H1 (cell line): ENCODE results near the gene SLC6A8. TPM values are rescaled to one million over a fixed set of nuclear protein-coding genes. Genes with fewer than 3 reads are reported as not detected.

Experiments used
- CTCF ChIA-PET: fragments of 300-600 bp; sonication (Branson Sonifier 250); formaldehyde crosslinking; loops from one replicate; lab custom pipeline; 2021; ENCODE audit not compliant: partially characterized antibody; lab: Charles Lee
- POLR2A ChIA-PET: fragments of 300-600 bp; sonication (Branson Sonifier 250); formaldehyde crosslinking; loops from one replicate; lab custom pipeline; 2021; ENCODE audit warnings: inconsistent platforms; ENCODE audit not compliant: partially characterized antibody; lab: Charles Lee
- DNase-seq, 2 experiments: peaks; one replicate each; pipeline versions ENCODE4 v3.0.0 to v3.0.0-alpha.2; 2010 to 2022; ENCODE audit warnings: low spot score in 2 of 2, low read depth in 1 of 2, mixed read lengths in 1 of 2
- FAIRE-seq: peaks from 2 replicates; lab custom pipeline; 2011; peaks lifted over from hg19 to GRCh38; lab: Jason Lieb, UNC
- H2AFZ ChIP-seq: 2 replicates; pipeline ENCODE4 v1.8.1; 2012; ENCODE audit warnings: low read length, inconsistent platforms
- H2AK5ac ChIP-seq: 2 replicates; pipeline ENCODE4 v1.6.1; 2013; ENCODE audit warnings: low read depth, low read length
- H2BK120ac ChIP-seq: replicated peaks from 2 replicates; pipeline ENCODE3; 2013; ENCODE audit warnings: low read depth, low read length, inconsistent platforms
- H2BK12ac ChIP-seq: 2 replicates; pipeline ENCODE4 v1.6.1; 2013; ENCODE audit warnings: low read depth, low read length
- H2BK15ac ChIP-seq: 2 replicates; pipeline ENCODE4 v1.6.1; 2013; ENCODE audit warnings: low read length
- H2BK20ac ChIP-seq: 2 replicates; pipeline ENCODE4 v1.6.1; 2013; ENCODE audit warnings: low read length
- H2BK5ac ChIP-seq: 2 replicates; pipeline ENCODE4 v1.6.1; 2013; ENCODE audit warnings: low read depth, low read length
- H3K14ac ChIP-seq: 2 replicates; pipeline ENCODE4 v1.6.1; 2013; ENCODE audit warnings: inconsistent platforms; ENCODE audit not compliant: insufficient read length
- H3K18ac ChIP-seq: 2 replicates; pipeline ENCODE4 v1.6.1; 2013; ENCODE audit warnings: low read length; ENCODE audit errors: extremely low read depth
- H3K23ac ChIP-seq: 2 replicates; pipeline ENCODE4 v1.6.1; 2013; ENCODE audit warnings: inconsistent platforms; ENCODE audit not compliant: insufficient read length
- H3K23me2 ChIP-seq: 2 replicates; pipeline ENCODE4 v1.6.1; 2013; ENCODE audit warnings: low read depth, low read length
- H3K27ac ChIP-seq: 2 replicates; pipeline ENCODE4 v1.6.1; 2011; ENCODE audit warnings: low read depth, low read length, inconsistent platforms
- H3K27me3 ChIP-seq, 4 experiments: replicated peaks in 1 of 4; 1 replicate in 1 of 4; 2 replicates in 3 of 4; pipeline versions ENCODE4 v1.6.1 to v1.8.1; 2011 to 2013; ENCODE audit warnings: low read length in 3 of 4, mild to moderate bottlenecking in 3 of 4, inconsistent platforms in 2 of 4, mixed read lengths in 2 of 4, moderate library complexity in 1 of 4; ENCODE audit not compliant: control insufficient read depth in 3 of 4, insufficient read depth in 3 of 4; ENCODE audit errors: extremely low read depth in 1 of 4
- H3K36me3 ChIP-seq, 4 experiments: 2 replicates each; pipeline versions ENCODE4 v1.6.1 to v1.8.1; 2011 to 2013; ENCODE audit warnings: mild to moderate bottlenecking in 4 of 4, low read length in 3 of 4, moderate library complexity in 2 of 4, control low read depth in 1 of 4, inconsistent platforms in 1 of 4; ENCODE audit not compliant: insufficient read depth in 4 of 4, control insufficient read depth in 2 of 4
- H3K4ac ChIP-seq: replicated peaks from 2 replicates; pipeline ENCODE3; 2013; ENCODE audit warnings: low read length, low read depth, mixed read lengths, inconsistent platforms; ENCODE audit not compliant: insufficient read length
- H3K4me1 ChIP-seq, 4 experiments: replicated peaks in 1 of 4; 1 replicate in 1 of 4; 2 replicates in 3 of 4; pipeline versions ENCODE4 v1.6.1 to v1.8.1; 2011 to 2013; ENCODE audit warnings: low read length in 3 of 4, inconsistent platforms in 2 of 4, mixed read lengths in 1 of 4; ENCODE audit not compliant: insufficient read depth in 4 of 4, control insufficient read depth in 3 of 4
- H3K4me2 ChIP-seq, 2 experiments: 2 replicates each; pipeline versions ENCODE4 v1.6.1 to v1.8.1; 2011 to 2013; ENCODE audit warnings: low read depth in 2 of 2, low read length in 2 of 2, control low read depth in 1 of 2, inconsistent platforms in 1 of 2, mild to moderate bottlenecking in 1 of 2; ENCODE audit not compliant: insufficient read depth in 1 of 2
- H3K4me3 ChIP-seq, 4 experiments: fragments of 200-600, 300-600 bp in 1 of 4; sonication (generic), shearing (Covaris generic), sonication (Bioruptor Twin) in 1 of 4; 2 replicates each; pipeline versions ENCODE4 v1.5.1 to v1.8.1; 2011 to 2016; ENCODE audit warnings: low read length in 4 of 4, low read depth in 3 of 4, control low read depth in 2 of 4, inconsistent platforms in 2 of 4, mild to moderate bottlenecking in 2 of 4, mixed read lengths in 1 of 4, moderate library complexity in 1 of 4; ENCODE audit not compliant: insufficient read depth in 2 of 4; ENCODE audit errors: extremely low read depth in 1 of 4
- H3K56ac ChIP-seq: replicated peaks from 2 replicates; pipeline ENCODE3; 2013; ENCODE audit warnings: low read depth, mild to moderate bottlenecking, mixed read lengths, low read length, inconsistent platforms; ENCODE audit not compliant: insufficient read length
- H3K79me1 ChIP-seq: 2 replicates; pipeline ENCODE4 v1.6.1; 2013; ENCODE audit warnings: low read depth, low read length, control low read depth
- H3K79me2 ChIP-seq, 2 experiments: 2 replicates each; pipeline versions ENCODE4 v1.6.1 to v1.8.1; 2012 to 2013; ENCODE audit warnings: low read length in 2 of 2, mild to moderate bottlenecking in 2 of 2, inconsistent platforms in 1 of 2; ENCODE audit not compliant: insufficient read depth in 2 of 2, control insufficient read depth in 1 of 2
- H3K9ac ChIP-seq, 4 experiments: replicated peaks in 1 of 4; 1 replicate in 1 of 4; 2 replicates in 3 of 4; pipeline versions ENCODE4 v1.6.1 to v1.8.1; 2011 to 2013; ENCODE audit warnings: low read depth in 3 of 4, low read length in 3 of 4, control low read depth in 2 of 4, mild to moderate bottlenecking in 2 of 4, moderate library complexity in 2 of 4, inconsistent platforms in 1 of 4; ENCODE audit errors: extremely low read depth in 1 of 4
- H3K9me3 ChIP-seq, 2 experiments: 2 replicates each; pipeline versions ENCODE4 v1.6.1 to v1.8.1; 2012 to 2013; ENCODE audit warnings: mild to moderate bottlenecking in 2 of 2, moderate library complexity in 2 of 2, control low read depth in 1 of 2, inconsistent platforms in 1 of 2, low read depth in 1 of 2, low read length in 1 of 2, mixed read lengths in 1 of 2; ENCODE audit not compliant: insufficient read depth in 2 of 2
- H4K20me1 ChIP-seq, 2 experiments: replicated peaks in 1 of 2; 2 replicates each; pipeline versions ENCODE3 to v1.8.1; 2011 to 2013; ENCODE audit warnings: inconsistent platforms in 2 of 2, low read length in 2 of 2, mild to moderate bottlenecking in 1 of 2; ENCODE audit not compliant: insufficient read depth in 2 of 2, control insufficient read depth in 1 of 2
- H4K5ac ChIP-seq: 2 replicates; pipeline ENCODE4 v1.6.1; 2013; ENCODE audit warnings: low read length, low read depth, mixed read lengths, inconsistent platforms; ENCODE audit not compliant: insufficient read length
- H4K8ac ChIP-seq: 2 replicates; pipeline ENCODE4 v1.8.0; 2013; ENCODE audit warnings: mild to moderate bottlenecking, moderate library complexity, low read length, inconsistent platforms; ENCODE audit not compliant: insufficient read depth; ENCODE audit errors: extremely low read depth
- H4K91ac ChIP-seq: replicated peaks from 2 replicates; pipeline ENCODE3; 2013; ENCODE audit warnings: low read length, mixed read lengths, inconsistent platforms; ENCODE audit not compliant: insufficient read length
- BCL11A ChIP-seq, 2 experiments: IDR thresholded peaks; one replicate each; pipeline ENCODE4 v1.6.1; 2011; ENCODE audit warnings: low read depth in 2 of 2, low read length in 2 of 2, mild to moderate bottlenecking in 2 of 2
- CTBP2 ChIP-seq: IDR thresholded peaks from 2 replicates; pipeline ENCODE4 v1.7.0; 2011; ENCODE audit warnings: borderline replicate concordance, mild to moderate bottlenecking, moderate library complexity, mixed read lengths, low read length; ENCODE audit not compliant: insufficient read depth, insufficient read length
- CTCF ChIP-seq, 3 experiments: IDR thresholded peaks; 1 replicate in 2 of 3; 2 replicates in 1 of 3; pipeline versions ENCODE4 v1.5.1 to v1.6.1; 2011; ENCODE audit warnings: low read length in 3 of 3, mild to moderate bottlenecking in 3 of 3, inconsistent platforms in 2 of 3, low read depth in 1 of 3, moderate library complexity in 1 of 3; ENCODE audit not compliant: insufficient read depth in 1 of 3; ENCODE audit errors: control extremely low read depth in 1 of 3
- JUN ChIP-seq: IDR thresholded peaks from 2 replicates; pipeline ENCODE4 v1.6.1; 2011; ENCODE audit warnings: low read depth, mild to moderate bottlenecking, improper control_type of control experiment, low read length
- NANOG ChIP-seq: IDR thresholded peaks from 2 replicates; pipeline ENCODE4 v1.6.1; 2011; ENCODE audit warnings: low read length, low read depth, mild to moderate bottlenecking, inconsistent platforms; ENCODE audit not compliant: insufficient read depth, poor library complexity, severe bottlenecking
- RXRA ChIP-seq: IDR thresholded peaks from 2 replicates; pipeline ENCODE4 v1.6.1; 2011; ENCODE audit warnings: low read depth, mild to moderate bottlenecking, low read length, moderate library complexity; ENCODE audit not compliant: insufficient read depth
- SRF ChIP-seq: IDR thresholded peaks from 2 replicates; pipeline ENCODE4 v1.6.1; 2011; ENCODE audit warnings: mild to moderate bottlenecking, low read depth, low read length, moderate library complexity
- WGBS, 2 experiments: shearing (Covaris generic) in 1 of 2; methylation state at CpG; one replicate each; pipeline versions ENCODE4 v1.1.6 to v1.1.7; 2013 to 2015; ENCODE audit warnings: low lambda C conversion rate in 2 of 2, mixed read lengths in 2 of 2, inconsistent platforms in 1 of 2, low coverage in 1 of 2, missing lambda C conversion rate in 1 of 2; ENCODE audit not compliant: insufficient replicate concordance in 2 of 2, insufficient coverage in 1 of 2, insufficient read length in 1 of 2; ENCODE audit errors: extremely low coverage in 1 of 2, missing lambda C conversion rate in 1 of 2; 5-methylcytosine and 5-hydroxymethylcytosine counted together
- polyA plus RNA-seq, 7 experiments: library from polyadenylated mRNA; depleted of rRNA in 3 of 7; stranded (reverse) in 5 of 7; unstranded in 2 of 7; fragments of >200 nt in 5 of 7; fragments of 200-250 nt in 2 of 7; gene quantifications; 1 replicate in 5 of 7; 2 replicates in 1 of 7; 4 replicates in 1 of 7; pipeline versions ENCODE4 v1.2.1 to v1.2.3, GENCODE V29; 2011 to 2013; ENCODE audit warnings: missing spikeins in 2 of 7, mixed read lengths in 2 of 7
- total RNA-seq: library from RNA; stranded (reverse); fragmentation: NEBNext Ultra II Directional; extraction: Animal tissue kit (Norgen Biotek cat#: 25700); gene quantifications from 2 replicates; pipeline ENCODE4 v1.2.1, GENCODE V29; 2021

The SLC6A8 gene
- total and polyA plus RNA-seq, 2 of the 8 experiments (the other 6 are each of a cell fraction or from before 2014, with no cell fraction given) = 87.7 to 94.7 TPM

GRCh38 chrX:153693216-153694086 is 5.7 kb downstream of the SLC6A8 start:
- WGBS, 2 experiments = 89% methylated on average over 4 of the region's 31 CpGs; no CpG with 5 or more reads in 1 of the 2 experiments
- ChIA-PET CTCF (interaction anchor here (1.8 kb wide), 1 partner anchor 14 kb away, joined by 6 read pairs; no protein-coding TSS in a partner anchor), POLR2A (interaction anchor here (0.6 to 1.3 kb wide), 5 partner anchors 7 to 278 kb away, joined by 3 to 5 read pairs (median 3); partner anchors contain the start of gene HCFC1)
- TF ChIP-seq CTBP2 (no peak), SRF (no peak), BCL11A (IDR thresholded peaks at IDR 0.05; ENCODE audit: low read depth in 2 of 2, low read length in 2 of 2) (no peak), CTCF (IDR thresholded peaks at IDR 0.05; ENCODE audit: control extremely low read depth in 1 of 3, insufficient read depth in 1 of 3, low read depth in 1 of 3, low read length in 3 of 3) (no peak), JUN (no peak), RXRA (no peak), NANOG (no peak)

More at GRCh38 chrX:153693216-153694086, 5.7 kb downstream of the SLC6A8 start:
- Histone ChIP-seq H4K5ac (no peak overlapping the region), H3K56ac (no peak overlapping the region), H3K14ac (no peak overlapping the region), H2AFZ (no peak overlapping the region), H2BK15ac (no peak overlapping the region), H3K23me2 (no peaks in the 10 kb centered on the region), H2BK12ac (no peak overlapping the region), H3K36me3 (peaks cover 0 to 44% (median 12%) of the 10 kb centered on the region in 4 experiments; a peak in 5 of 8 replicates), H3K79me1 (no peaks in the 10 kb centered on the region; the same call in 1 of the 2 replicates), H3K4me3 (no peak overlapping the region), H4K20me1 (peaks cover 2 to 4% of the 10 kb centered on the region in 2 experiments), H3K4ac (no peak overlapping the region), H2AK5ac (no peak overlapping the region), H3K18ac (no peak overlapping the region), H2BK20ac (no peak overlapping the region), H4K91ac (no peak overlapping the region), H2BK5ac (no peak overlapping the region), H3K4me1 (peaks cover 0 to 12% (median 2%) of the 10 kb centered on the region in 4 experiments; a peak in 4 of 7 replicates), H3K23ac (no peak overlapping the region), H3K79me2 (peaks cover 0 to 12% of the 10 kb centered on the region in 2 experiments; a peak in 3 of 4 replicates), H4K8ac (no peak overlapping the region), H3K9me3 (no peaks in the 10 kb centered on the region), H3K9ac (no peak overlapping the region), H3K27me3 (no peaks in the 10 kb centered on the region), H2BK120ac (no peak overlapping the region), H3K27ac (no peak overlapping the region), H3K4me2 (no peak overlapping the region)
- no peak for DNase-seq
- FAIRE-seq = no peak
